ENCODE results near the gene RARG.

Gene RARG

DNA sequence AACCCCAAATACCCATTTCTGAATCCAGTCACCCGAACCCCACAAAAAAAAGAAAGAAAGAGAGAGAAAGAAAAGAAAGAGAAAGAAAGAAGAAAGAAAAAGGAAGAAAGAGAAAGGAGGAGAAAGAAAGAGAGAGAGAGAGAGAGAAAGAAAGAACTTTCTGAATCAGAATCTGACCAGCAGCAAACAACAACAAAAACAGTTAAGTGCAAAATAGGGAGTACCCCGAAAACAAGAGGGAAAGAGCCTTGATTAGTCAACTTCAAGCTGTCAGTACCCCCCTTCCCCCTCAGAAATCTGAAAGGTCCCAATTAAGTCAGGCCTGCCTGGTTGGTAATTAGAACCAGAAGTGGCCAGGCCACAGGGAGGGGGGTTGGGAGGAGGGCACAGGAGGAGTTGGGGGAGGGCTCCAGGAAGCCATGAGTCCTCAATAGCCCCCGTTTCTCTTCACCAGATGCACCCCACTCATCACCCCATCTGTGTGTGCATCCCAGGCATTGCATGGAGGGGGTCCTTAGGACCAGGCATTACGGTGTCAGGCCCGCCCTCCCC, 9.8 kb downstream of the RARG start:
- TF ChIP-seq, protein P1, sequence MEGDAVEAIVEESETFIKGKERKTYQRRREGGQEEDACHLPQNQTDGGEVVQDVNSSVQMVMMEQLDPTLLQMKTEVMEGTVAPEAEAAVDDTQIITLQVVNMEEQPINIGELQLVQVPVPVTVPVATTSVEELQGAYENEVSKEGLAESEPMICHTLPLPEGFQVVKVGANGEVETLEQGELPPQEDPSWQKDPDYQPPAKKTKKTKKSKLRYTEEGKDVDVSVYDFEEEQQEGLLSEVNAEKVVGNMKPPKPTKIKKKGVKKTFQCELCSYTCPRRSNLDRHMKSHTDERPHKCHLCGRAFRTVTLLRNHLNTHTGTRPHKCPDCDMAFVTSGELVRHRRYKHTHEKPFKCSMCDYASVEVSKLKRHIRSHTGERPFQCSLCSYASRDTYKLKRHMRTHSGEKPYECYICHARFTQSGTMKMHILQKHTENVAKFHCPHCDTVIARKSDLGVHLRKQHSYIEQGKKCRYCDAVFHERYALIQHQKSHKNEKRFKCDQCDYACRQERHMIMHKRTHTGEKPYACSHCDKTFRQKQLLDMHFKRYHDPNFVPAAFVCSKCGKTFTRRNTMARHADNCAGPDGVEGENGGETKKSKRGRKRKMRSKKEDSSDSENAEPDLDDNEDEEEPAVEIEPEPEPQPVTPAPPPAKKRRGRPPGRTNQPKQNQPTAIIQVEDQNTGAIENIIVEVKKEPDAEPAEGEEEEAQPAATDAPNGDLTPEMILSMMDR (IDR thresholded peaks at IDR 0.05; ENCODE audit: low read depth, low read length) = no peak
- DNase-seq (ENCODE audit: extremely low read depth, low read depth) = no peak

DNA sequence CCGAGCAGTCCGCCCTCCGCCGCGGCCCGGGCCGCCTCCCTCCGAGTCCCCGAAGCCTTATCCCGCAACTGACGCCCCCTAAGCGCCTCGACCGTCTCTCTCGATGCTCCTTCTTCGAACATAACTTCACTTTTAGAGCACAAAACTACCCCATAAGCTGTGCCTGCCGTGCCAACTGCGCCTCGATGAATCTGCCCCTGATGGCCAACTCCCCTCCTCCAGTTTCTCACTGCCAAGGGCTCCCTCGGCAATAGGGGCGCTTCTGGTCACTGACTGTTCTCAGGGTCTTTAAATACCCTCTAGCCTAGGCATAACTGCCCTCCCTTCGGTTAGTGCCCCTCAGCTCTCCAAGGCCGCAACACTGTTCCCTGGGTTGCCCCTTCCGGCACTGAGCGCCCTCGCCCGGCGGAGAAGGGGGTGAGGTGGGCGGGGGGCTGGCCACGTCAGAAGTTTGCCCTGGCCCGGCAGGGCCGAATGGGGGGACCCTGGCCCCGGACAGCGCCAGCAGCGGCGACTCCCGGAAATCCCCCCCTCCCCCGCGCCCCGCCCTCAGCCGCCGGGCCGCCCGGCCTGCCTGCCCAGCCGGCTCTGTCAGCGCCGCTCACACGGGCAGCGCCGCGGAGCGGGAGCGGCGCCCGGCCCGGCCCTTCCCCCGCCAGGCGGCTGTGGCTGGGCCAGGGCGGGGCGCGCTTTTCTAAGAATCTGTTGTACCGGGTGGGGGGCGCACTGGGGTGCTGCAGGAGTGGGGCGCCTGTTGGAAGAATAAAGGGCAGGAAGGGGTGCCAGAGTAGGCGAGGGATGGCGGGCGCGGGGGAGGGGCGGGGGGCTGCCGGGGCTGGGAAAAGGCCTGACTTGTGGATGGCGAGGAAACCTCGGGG, 10.6 kb downstream of the RARG start:
- no peak for DNase-seq (ENCODE audit: extremely low read depth, low read depth)
- TF ChIP-seq, protein P1 (IDR thresholded peaks at IDR 0.05; ENCODE audit: low read depth, low read length) = peak; percentile 12

DNA sequence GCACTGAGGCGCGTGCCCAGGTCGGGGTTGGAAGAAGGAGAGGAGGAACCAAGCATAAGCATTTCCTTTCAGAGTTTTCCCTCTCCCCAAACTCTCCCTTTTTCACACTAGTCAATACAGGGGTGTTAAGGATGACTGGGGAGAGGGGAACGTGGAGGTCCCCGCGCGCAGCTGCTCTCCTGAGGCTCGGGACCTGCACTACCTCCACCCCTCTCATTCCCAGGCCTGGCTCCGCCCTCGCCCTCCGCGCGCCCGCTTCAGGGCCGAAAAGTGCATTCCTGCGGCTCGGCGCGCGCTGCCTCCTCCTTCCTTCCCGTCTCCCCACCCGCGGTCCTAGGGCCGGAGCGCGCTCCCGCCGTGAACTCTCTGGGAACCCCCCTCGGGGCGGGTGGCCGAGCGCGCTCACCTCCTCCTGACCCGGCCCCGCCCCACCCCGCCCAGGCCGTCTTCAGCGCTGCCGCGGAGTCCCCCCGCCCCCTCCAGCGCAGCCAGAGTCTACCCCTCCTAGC, 11.3 kb downstream of the RARG start:
- TF ChIP-seq, protein P1 (IDR thresholded peaks at IDR 0.05; ENCODE audit: low read depth, low read length) = no peak
- DNase-seq (ENCODE audit: extremely low read depth, low read depth) = peak; percentile 89

DNA sequence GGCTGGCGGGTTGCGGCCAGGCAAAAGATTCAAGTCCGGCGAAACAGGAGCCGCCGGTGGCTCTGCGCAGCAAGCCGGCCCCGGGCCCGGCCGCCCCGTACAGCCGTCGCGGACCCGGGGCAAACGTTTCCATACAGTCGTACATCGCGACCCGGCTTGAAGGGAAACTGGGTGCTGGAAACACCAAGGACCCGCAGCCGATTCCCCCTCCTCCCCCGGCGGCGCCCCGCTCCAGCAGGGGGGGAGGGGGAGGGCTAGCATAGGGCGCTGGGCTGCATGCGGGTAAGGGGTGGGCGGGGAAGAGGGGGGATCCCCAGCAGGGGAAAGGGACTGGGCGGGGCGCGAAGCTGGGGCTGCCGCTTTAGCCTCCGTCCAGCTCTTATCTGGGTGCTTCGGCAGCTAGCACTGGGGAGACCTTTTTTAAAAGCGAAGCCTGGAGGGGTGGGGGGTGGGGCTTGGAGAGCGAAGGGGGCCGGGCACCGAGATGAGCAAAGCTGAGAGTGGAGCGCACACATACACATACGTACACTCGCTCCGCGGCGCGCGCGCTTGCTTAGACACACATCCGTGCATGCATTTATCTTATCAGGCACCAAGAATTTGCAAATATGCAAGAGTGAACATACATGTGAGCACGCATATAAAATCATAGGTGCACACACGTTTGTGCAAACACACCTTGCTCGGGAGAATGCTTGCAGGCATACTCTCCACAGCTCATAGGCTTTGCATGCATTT, 11.9 kb downstream of the RARG start:
- TF ChIP-seq, protein P1 (IDR thresholded peaks at IDR 0.05; ENCODE audit: low read depth, low read length) = no peak
- no peak for DNase-seq (ENCODE audit: extremely low read depth, low read depth)

DNA sequence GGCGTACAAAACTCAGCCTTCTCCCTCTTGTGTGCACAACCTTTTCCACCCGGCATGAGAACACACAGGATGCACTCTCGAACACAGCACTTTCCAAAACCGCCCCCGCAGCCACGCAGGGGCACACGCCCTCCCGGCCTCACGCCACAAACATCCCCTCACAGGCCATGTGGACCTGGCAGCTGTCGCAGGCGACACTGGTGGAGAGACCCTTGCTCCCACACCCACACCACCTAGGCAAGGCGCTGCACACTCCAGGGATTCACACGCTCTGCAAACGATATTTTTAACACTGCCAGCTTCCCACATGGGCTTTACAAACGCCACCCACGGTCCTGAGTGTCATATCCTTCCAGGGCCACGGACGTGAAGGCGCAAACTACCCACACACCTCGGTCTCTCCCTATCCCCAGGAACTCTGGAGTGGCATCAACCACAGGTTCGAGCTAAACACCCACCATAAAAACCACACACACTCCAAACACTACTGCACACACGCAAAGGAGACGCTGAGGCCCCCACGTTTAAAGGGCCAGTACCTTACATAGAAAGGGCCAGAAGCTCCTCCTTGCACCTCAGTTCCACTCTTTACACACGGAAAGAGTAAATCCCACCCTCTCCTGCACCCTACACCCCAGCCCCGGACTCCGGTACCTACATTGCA, 12.6 kb downstream of the RARG start:
- no peak for DNase-seq (ENCODE audit: extremely low read depth, low read depth)
- TF ChIP-seq, protein P1 (IDR thresholded peaks at IDR 0.05; ENCODE audit: low read depth, low read length) = no peak

DNA sequence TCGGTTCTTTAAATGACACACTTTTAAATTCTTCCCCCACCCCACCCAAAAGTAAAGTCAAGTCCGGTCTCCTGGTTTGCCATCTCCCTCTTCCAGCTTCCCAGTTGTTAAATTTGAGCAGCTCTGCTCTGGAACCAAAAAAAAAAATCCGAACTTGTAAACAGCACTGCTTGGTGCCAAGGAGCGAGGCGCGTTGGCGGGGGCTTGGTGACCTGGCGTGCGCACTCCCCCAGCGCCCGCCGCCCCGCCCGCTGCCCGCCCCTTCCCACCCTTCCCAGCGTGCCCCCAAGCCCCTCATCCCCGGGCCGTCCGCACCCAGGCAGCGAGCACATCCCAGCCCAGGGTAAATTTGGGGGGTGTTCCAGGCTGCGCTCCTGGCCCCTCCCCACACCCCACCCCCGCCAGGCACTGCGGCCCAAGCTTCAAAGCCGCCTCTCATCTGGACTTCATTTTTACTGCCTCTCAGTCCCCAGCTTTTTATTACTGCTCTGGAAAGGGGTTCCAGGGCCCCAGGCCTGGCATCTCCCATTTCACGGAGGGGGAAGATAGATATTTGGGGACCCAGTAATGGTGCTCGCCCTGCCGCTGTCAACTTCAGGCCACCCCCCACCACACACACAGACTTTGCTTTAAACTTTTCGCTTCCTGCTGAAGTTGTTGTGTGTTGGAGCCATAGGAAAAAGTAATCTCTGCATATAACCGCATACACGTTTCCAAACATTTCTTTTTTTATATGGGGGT, 13.3 kb downstream of the RARG start:
- no peak for DNase-seq (ENCODE audit: extremely low read depth, low read depth)
- TF ChIP-seq, protein P1 (IDR thresholded peaks at IDR 0.05; ENCODE audit: low read depth, low read length) = no peak
